Panc1 (cell line): ENCODE measurements around the gene CREB5. TPM values are rescaled to one million over a fixed set of nuclear protein-coding genes. Genes with fewer than 3 reads are reported as not detected.

Experiments
- ATAC-seq: fragments of 200-7000 bp; cut with Tn5 transposase; 2 replicates; pipeline ENCODE4 v1.9.1; 2020; ENCODE audit warnings: mild to moderate bottlenecking, moderate library complexity
- BruUV-seq: library from RNA; stranded (reverse); fragments of 400-500 nt; replicated peaks from 2 replicates; lab custom pipeline; 2021; lab: Mats Ljungman, UMichigan
- CTCF ChIA-PET: fragments of 300-600 bp; sonication (Branson Sonifier 250); formaldehyde crosslinking; loops from one replicate; lab custom pipeline; 2022; ENCODE audit warnings: antibody characterized with exemption; lab: Charles Lee
- POLR2A ChIA-PET: fragments of 300-600 bp; sonication (Branson Sonifier 250); formaldehyde crosslinking; loops from one replicate; lab custom pipeline; 2022; ENCODE audit warnings: antibody characterized with exemption; lab: Charles Lee
- DNase-seq: peaks from one replicate; pipeline ENCODE4 v3.0.0-alpha.2; 2010; ENCODE audit warnings: low read depth, low spot score
- H3K27ac ChIP-seq: 2 replicates; pipeline ENCODE4 v1.5.1; 2011; ENCODE audit warnings: mild to moderate bottlenecking, low read length, inconsistent platforms
- H3K27me3 ChIP-seq: fragments of 200-500 bp; sonication (Bioruptor generic); 2 replicates; pipeline ENCODE4 v1.6.0; 2014; ENCODE audit warnings: low read length, inconsistent platforms; ENCODE audit not compliant: control insufficient read depth, insufficient read depth
- H3K36me3 ChIP-seq: fragments of 200-500 bp; sonication (Bioruptor generic); 2 replicates; pipeline ENCODE4 v1.5.1; 2014; ENCODE audit warnings: inconsistent platforms, mild to moderate bottlenecking, low read length, moderate library complexity; ENCODE audit not compliant: control insufficient read depth, insufficient read depth
- H3K4me1 ChIP-seq: 2 replicates; pipeline ENCODE4 v1.5.1; 2011; ENCODE audit warnings: inconsistent platforms, mild to moderate bottlenecking, low read length, moderate library complexity; ENCODE audit not compliant: control insufficient read depth, insufficient read depth
- H3K4me3 ChIP-seq, 2 experiments: 2 replicates each; pipeline ENCODE4 v1.5.1; 2011 to 2012; ENCODE audit warnings: low read depth in 2 of 2, low read length in 2 of 2, mild to moderate bottlenecking in 2 of 2, inconsistent platforms in 1 of 2, moderate library complexity in 1 of 2
- H3K9me3 ChIP-seq: fragments of 200-500 bp; sonication (Bioruptor generic); 2 replicates; pipeline ENCODE4 v1.5.1; 2014; ENCODE audit warnings: low read depth, mild to moderate bottlenecking, inconsistent platforms, low read length, moderate library complexity; ENCODE audit not compliant: control insufficient read depth, insufficient read depth
- CTCF ChIP-seq: fragments of 450-650 bp; IDR thresholded peaks from 2 replicates; pipeline ENCODE4 v1.5.1; 2017; ENCODE audit warnings: mild to moderate bottlenecking
- POLR2AphosphoS5 ChIP-seq: IDR thresholded peaks from 2 replicates; pipeline ENCODE4 v1.6.1; 2012; ENCODE audit warnings: mild to moderate bottlenecking, low read depth, low read length, moderate library complexity
- REST ChIP-seq, 2 experiments: IDR thresholded peaks; 2 replicates each; pipeline ENCODE4 v1.6.1; 2011 to 2012; ENCODE audit warnings: low read depth in 2 of 2, control low read depth in 1 of 2, low read length in 1 of 2, mild to moderate bottlenecking in 1 of 2, moderate library complexity in 1 of 2; ENCODE audit not compliant: insufficient read depth in 1 of 2
- SIN3A ChIP-seq: IDR thresholded peaks from 2 replicates; pipeline ENCODE4 v1.6.1; 2012; ENCODE audit warnings: low read depth, mild to moderate bottlenecking, low read length, moderate library complexity, borderline replicate concordance; ENCODE audit not compliant: insufficient read depth
- TCF7L2 ChIP-seq: IDR thresholded peaks from 2 replicates; pipeline ENCODE4 v1.6.1; 2011; ENCODE audit warnings: mild to moderate bottlenecking, low read depth, low read length, inconsistent platforms
- in situ Hi-C: cut with HindIII; loops from 2 replicates; pipeline ENCODE4 v1.10.0; 2016; ENCODE audit warnings: low sequenced_read_pairs, low pct_unique_long_range_greater_than_20kb
- intact Hi-C: fragments of 100-400 bp; cut with micrococcal nuclease; formaldehyde crosslinking; loops from one replicate; pipeline ENCODE4 v1.10.0; 2022; ENCODE audit not compliant: unreplicated experiment
- total RNA-seq: library from RNA; stranded (reverse); gene quantifications from one replicate; pipeline ENCODE4 v1.2.1, GENCODE V29; 2021; ENCODE audit not compliant: unreplicated experiment

The CREB5 gene
- total RNA-seq, 1 experiment from 2014 or later, result 3.1 TPM

- ATAC-seq (no peak), DNase-seq (no peak)
- no peak for TF ChIP-seq TCF7L2
- TF ChIP-seq POLR2AphosphoS5, result no peak
- TF ChIP-seq REST (IDR thresholded peaks at IDR 0.05; ENCODE audit: insufficient read depth in 1 of 2, low read depth in 2 of 2, low read length in 1 of 2), result no peak
- TF ChIP-seq CTCF, result no peak
- no peak for TF ChIP-seq SIN3A
- no peaks in the 10 kb centered on the region for H3K4me1 ChIP-seq
- intact Hi-C loops, result no loop called here
- in situ Hi-C loops, result no loop called here
- no peaks in the 10 kb centered on the region for H3K27me3 ChIP-seq
- ChIA-PET CTCF (no interaction called here), POLR2A (interaction anchor here (0.5 kb wide), 1 partner anchor 33 kb away, joined by 7 read pairs; no protein-coding TSS in a partner anchor)
- H3K36me3 ChIP-seq, result no peaks in the 10 kb centered on the region
- no peak overlapping the region for H3K27ac ChIP-seq
- H3K9me3 ChIP-seq, result no peaks in the 10 kb centered on the region
- no TSS peak for BruUV-seq
- no peak overlapping the region for H3K4me3 ChIP-seq
Measured at GRCh38 chr7:28739128-28739527, 326.8 kb downstream of the CREB5 start.

GRCh38 chr7:28739826-28740225 lies 327.5 kb downstream of the CREB5 start:
- H3K27ac ChIP-seq, result no peak overlapping the region
- ChIA-PET POLR2A (no interaction called here), CTCF (no interaction called here)
- intact Hi-C loops, result no loop called here
- no peaks in the 10 kb centered on the region for H3K9me3 ChIP-seq
- H3K4me3 ChIP-seq, result no peak overlapping the region
- in situ Hi-C loops, result no loop called here
- no TSS peak for BruUV-seq
- no peaks in the 10 kb centered on the region for H3K4me1 ChIP-seq
- ATAC-seq, result no peak
- H3K36me3 ChIP-seq, result no peaks in the 10 kb centered on the region
- DNase-seq, result no peak
- TF ChIP-seq SIN3A (no peak), POLR2AphosphoS5 (no peak)
- no peaks in the 10 kb centered on the region for H3K27me3 ChIP-seq

- TF ChIP-seq TCF7L2, result no peak
- no peak for TF ChIP-seq REST (IDR thresholded peaks at IDR 0.05; ENCODE audit: insufficient read depth in 1 of 2, low read depth in 2 of 2, low read length in 1 of 2)
- no peak for TF ChIP-seq CTCF
- TF ChIP-seq POLR2AphosphoS5, result no peak
- no peak for TF ChIP-seq SIN3A
- POLR2A ChIA-PET, result no interaction called here
- intact Hi-C loops (no loop called here), in situ Hi-C loops (no loop called here)
- no peak overlapping the region for H3K27ac ChIP-seq
- ATAC-seq, result no peak
- no peak overlapping the region for H3K4me3 ChIP-seq
- CTCF ChIA-PET, result no interaction called here
- no peaks in the 10 kb centered on the region for H3K9me3 ChIP-seq
- no peaks in the 10 kb centered on the region for H3K27me3 ChIP-seq
- H3K36me3 ChIP-seq, result no peaks in the 10 kb centered on the region
- no peak for DNase-seq
- peaks cover 9% of the 10 kb centered on the region for H3K4me1 ChIP-seq
- no TSS peak for BruUV-seq
Measured at GRCh38 chr7:28744951-28745350, 332.6 kb downstream of the CREB5 start.
